ENCODE results near the gene RFX1. TPM values are rescaled to one million over a fixed set of nuclear protein-coding genes. Genes with fewer than 3 reads are reported as not detected.

The RFX1 gene
- total and polyA plus RNA-seq, 2 experiments from 2014 or later = 2.2 to 2.4 TPM

DNA sequence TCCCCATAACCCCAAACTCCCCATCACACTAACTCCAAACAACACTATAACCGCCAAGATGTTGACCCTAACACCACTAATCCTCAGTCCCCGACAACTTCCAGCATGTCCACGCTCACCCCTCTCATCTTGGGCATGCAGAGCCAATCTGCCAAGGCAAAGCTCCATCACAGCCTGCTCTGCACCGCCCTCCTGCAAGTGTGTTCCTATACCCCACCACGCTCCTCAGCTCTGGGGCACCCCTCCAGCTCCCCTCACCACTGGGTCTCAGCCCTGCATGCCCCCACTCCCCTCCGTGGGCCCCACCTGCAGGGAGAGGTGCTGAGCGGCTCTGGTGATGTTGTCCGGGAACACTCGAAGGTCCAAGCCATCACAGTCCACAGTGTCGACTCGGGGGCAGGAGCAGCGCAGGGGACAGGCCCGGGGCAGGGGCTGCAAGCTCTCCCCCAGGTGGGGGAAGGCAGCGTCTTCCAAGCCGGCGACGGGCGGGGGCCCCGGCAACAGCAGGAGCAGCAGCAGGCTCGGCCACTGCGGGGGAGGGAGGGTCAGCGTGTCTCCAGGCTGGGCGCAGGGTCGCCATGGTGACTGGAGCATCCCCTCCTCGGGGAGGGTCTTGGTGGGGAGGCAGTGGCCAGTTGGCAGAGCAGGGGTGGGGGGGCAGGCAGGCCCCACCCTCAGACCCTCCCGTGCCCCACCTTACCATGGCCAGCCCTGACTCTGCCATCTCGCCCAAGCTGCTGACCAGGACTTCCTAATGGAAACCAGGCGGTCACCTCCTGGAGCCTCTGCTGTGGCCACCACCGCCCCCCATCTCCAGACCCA, 68.4 kb downstream of the RFX1 start:
- no peak overlapping the region for H3K4me3 ChIP-seq
- H3K27me3 ChIP-seq = no peaks in the 10 kb centered on the region
- no peaks in the 10 kb centered on the region for H3K9me3 ChIP-seq (ENCODE audit: low read depth)
- no peak overlapping the region for H2AFZ ChIP-seq
- no peaks in the 10 kb centered on the region for H3K79me2 ChIP-seq
- H3K27ac ChIP-seq = no peak overlapping the region
- H3K9me2 ChIP-seq (replicated peaks; ENCODE audit: insufficient read depth) = no peaks in the 10 kb centered on the region
- H4K20me1 ChIP-seq (ENCODE audit: insufficient read depth, poor library complexity, severe bottlenecking) = no peaks in the 10 kb centered on the region
- H3K4me1 ChIP-seq (ENCODE audit: insufficient read depth) = no peaks in the 10 kb centered on the region
- DNase-seq (ENCODE audit: low spot score) = no peak
- TF ChIP-seq EZH2 (IDR thresholded peaks at IDR 0.05; ENCODE audit: borderline replicate concordance) (no peak), EZH2phosphoT487 (IDR thresholded peaks at IDR 0.05; ENCODE audit: low read depth, severe bottlenecking, unreplicated experiment) (no peak)
- TF ChIP-seq, protein P1, sequence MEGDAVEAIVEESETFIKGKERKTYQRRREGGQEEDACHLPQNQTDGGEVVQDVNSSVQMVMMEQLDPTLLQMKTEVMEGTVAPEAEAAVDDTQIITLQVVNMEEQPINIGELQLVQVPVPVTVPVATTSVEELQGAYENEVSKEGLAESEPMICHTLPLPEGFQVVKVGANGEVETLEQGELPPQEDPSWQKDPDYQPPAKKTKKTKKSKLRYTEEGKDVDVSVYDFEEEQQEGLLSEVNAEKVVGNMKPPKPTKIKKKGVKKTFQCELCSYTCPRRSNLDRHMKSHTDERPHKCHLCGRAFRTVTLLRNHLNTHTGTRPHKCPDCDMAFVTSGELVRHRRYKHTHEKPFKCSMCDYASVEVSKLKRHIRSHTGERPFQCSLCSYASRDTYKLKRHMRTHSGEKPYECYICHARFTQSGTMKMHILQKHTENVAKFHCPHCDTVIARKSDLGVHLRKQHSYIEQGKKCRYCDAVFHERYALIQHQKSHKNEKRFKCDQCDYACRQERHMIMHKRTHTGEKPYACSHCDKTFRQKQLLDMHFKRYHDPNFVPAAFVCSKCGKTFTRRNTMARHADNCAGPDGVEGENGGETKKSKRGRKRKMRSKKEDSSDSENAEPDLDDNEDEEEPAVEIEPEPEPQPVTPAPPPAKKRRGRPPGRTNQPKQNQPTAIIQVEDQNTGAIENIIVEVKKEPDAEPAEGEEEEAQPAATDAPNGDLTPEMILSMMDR (IDR thresholded peaks at IDR 0.05; ENCODE audit: poor library complexity) = no peak
- WGBS (ENCODE audit: low lambda C conversion rate, missing lambda C conversion rate) = 50% methylated on average over 13 of the region's 29 CpGs
- peak overlapping the region; percentile 63 for H3K4me2 ChIP-seq
- no peaks in the 10 kb centered on the region for H3K36me3 ChIP-seq (replicated peaks; ENCODE audit: insufficient read depth, low read depth)

DNA sequence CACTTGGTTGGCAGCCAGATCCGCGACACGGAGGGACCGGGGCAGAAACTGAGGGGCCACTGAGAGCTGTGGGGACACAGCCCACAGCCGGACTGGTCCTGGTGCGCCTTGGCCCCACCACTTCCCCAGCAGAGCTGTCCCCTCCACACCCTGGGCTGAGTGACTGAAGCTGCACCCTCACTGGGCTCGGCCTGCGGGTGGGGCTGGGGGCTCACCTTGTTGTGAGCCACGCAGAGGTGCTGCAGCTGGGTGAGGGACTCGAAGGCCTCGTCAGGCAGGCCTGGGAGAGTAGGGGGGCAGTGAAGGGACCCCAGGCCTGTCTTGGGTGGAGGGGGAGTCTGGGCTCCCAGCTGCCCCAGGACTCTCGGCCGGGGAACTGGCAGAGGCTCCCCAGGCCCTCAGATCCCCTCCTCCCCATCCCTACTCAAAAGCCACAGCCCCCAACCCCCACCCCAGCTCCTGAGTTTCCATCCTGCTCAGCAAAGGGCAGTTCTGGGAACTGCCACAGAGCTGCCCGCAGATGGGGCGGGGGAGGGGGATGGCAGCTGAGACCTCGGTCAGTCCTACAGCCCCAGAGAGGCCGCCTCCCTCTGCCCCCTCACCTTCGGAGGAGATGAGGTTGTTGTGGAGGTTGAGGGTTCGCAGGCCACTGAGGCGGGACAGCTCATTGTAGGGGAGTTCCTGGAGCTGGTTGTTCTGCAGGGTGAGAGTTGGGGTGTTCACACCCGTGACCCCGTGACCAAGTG, 70.2 kb downstream of the RFX1 start:
- no peak overlapping the region for H3K4me3 ChIP-seq
- H3K4me1 ChIP-seq (ENCODE audit: insufficient read depth) = no peaks in the 10 kb centered on the region
- peak; percentile 12 for DNase-seq (ENCODE audit: low spot score)
- H3K4me2 ChIP-seq = no peak overlapping the region
- no peaks in the 10 kb centered on the region for H3K36me3 ChIP-seq (replicated peaks; ENCODE audit: insufficient read depth, low read depth)
- H3K79me2 ChIP-seq = no peaks in the 10 kb centered on the region
- no peak overlapping the region for H3K27ac ChIP-seq
- no peak overlapping the region for H2AFZ ChIP-seq
- WGBS (ENCODE audit: low lambda C conversion rate, missing lambda C conversion rate) = 78% methylated on average over 17 of the region's 22 CpGs
- H3K27me3 ChIP-seq = no peaks in the 10 kb centered on the region
- no peak for TF ChIP-seq EZH2 (IDR thresholded peaks at IDR 0.05; ENCODE audit: borderline replicate concordance)
- TF ChIP-seq EZH2phosphoT487 (IDR thresholded peaks at IDR 0.05; ENCODE audit: low read depth, severe bottlenecking, unreplicated experiment) = no peak
- TF ChIP-seq, protein P1 (IDR thresholded peaks at IDR 0.05; ENCODE audit: poor library complexity) = no peak
- H3K9me2 ChIP-seq (replicated peaks; ENCODE audit: insufficient read depth) = no peaks in the 10 kb centered on the region
- H4K20me1 ChIP-seq (ENCODE audit: insufficient read depth, poor library complexity, severe bottlenecking) = no peaks in the 10 kb centered on the region
- no peaks in the 10 kb centered on the region for H3K9me3 ChIP-seq (ENCODE audit: low read depth)

DNA sequence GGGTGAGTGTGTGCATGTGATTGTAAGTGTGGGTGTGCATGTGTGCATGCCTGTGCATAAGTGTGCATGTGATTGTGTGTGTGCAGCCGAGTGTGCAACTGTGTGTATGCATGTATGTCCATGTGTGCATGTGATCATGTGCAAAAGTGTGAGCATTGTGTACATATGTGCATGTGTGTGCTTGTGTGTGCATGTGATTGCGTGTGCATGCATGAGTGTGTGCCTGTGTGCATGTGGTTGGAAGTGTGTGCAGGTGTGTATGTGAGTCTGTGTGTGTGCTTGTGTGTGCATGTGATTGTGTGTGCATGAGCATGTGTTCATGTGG, 71.4 kb downstream of the RFX1 start:
- H3K4me1 ChIP-seq (ENCODE audit: insufficient read depth) = no peaks in the 10 kb centered on the region
- H3K4me2 ChIP-seq = no peak overlapping the region
- no peak overlapping the region for H3K27ac ChIP-seq
- no peaks in the 10 kb centered on the region for H3K27me3 ChIP-seq
- no peak overlapping the region for H3K4me3 ChIP-seq
- H3K79me2 ChIP-seq = no peaks in the 10 kb centered on the region
- H4K20me1 ChIP-seq (ENCODE audit: insufficient read depth, poor library complexity, severe bottlenecking) = no peaks in the 10 kb centered on the region
- H2AFZ ChIP-seq = no peak overlapping the region
- no peaks in the 10 kb centered on the region for H3K9me3 ChIP-seq (ENCODE audit: low read depth)
- TF ChIP-seq, protein P1 (IDR thresholded peaks at IDR 0.05; ENCODE audit: poor library complexity) = no peak
- TF ChIP-seq EZH2 (IDR thresholded peaks at IDR 0.05; ENCODE audit: borderline replicate concordance) (no peak), EZH2phosphoT487 (IDR thresholded peaks at IDR 0.05; ENCODE audit: low read depth, severe bottlenecking, unreplicated experiment) (no peak)
- 94% methylated on average over 2 of the region's 2 CpGs for WGBS (ENCODE audit: low lambda C conversion rate, missing lambda C conversion rate)
- no peaks in the 10 kb centered on the region for H3K36me3 ChIP-seq (replicated peaks; ENCODE audit: insufficient read depth, low read depth)
- H3K9me2 ChIP-seq (replicated peaks; ENCODE audit: insufficient read depth) = no peaks in the 10 kb centered on the region
- no peak for DNase-seq (ENCODE audit: low spot score)

All from hepatocyte (in vitro differentiated cells).